Naive thymus-derived CD4-positive, alpha-beta T cell (primary cell): ENCODE data around the gene AHDC1. TPM values are rescaled to one million over a fixed set of nuclear protein-coding genes. Genes with fewer than 3 reads are reported as not detected.

Source experiments
- ATAC-seq: fragments of 150-1000 bp; cut with Tn5 transposase; 2 replicates; pipeline ENCODE4 v1.10.0; 2021; ENCODE audit warnings: mild to moderate bottlenecking, moderate library complexity
- CTCF ChIA-PET: fragments of 350-600 bp; sonication (Branson Sonifier 250); formaldehyde crosslinking; loops from one replicate; lab custom pipeline; 2021; ENCODE audit warnings: antibody characterized with exemption; lab: Charles Lee
- POLR2A ChIA-PET: fragments of 350-600 bp; sonication (Branson Sonifier 250); formaldehyde crosslinking; loops from one replicate; lab custom pipeline; 2021; ENCODE audit warnings: antibody characterized with exemption, inconsistent platforms; lab: Charles Lee
- DNase-seq, 9 donors: peaks; one replicate each; pipeline versions ENCODE4 v3.0.0 to v3.0.0-alpha.2; 2020 to 2022; ENCODE audit warnings: mixed read lengths in 1 of 9
- H3K27ac ChIP-seq: one replicate; pipeline ENCODE4 v1.7.0; 2013; ENCODE audit warnings: mild to moderate bottlenecking, low read depth, low read length, moderate library complexity
- H3K27me3 ChIP-seq, 2 donors: one replicate each; pipeline ENCODE4 v1.7.0; 2013; ENCODE audit warnings: low read length in 2 of 2, mild to moderate bottlenecking in 2 of 2, moderate library complexity in 2 of 2; ENCODE audit not compliant: control insufficient read depth in 2 of 2, insufficient read depth in 2 of 2
- H3K36me3 ChIP-seq, 3 experiments: 1 replicate in 2 of 3; 2 replicates in 1 of 3; pipeline ENCODE4 v1.7.0; 2013; ENCODE audit warnings: low read length in 3 of 3, mild to moderate bottlenecking in 3 of 3, moderate library complexity in 1 of 3; ENCODE audit not compliant: insufficient read depth in 3 of 3, control insufficient read depth in 2 of 3
- H3K4me1 ChIP-seq, 2 donors: one replicate each; pipeline ENCODE4 v1.7.0; 2013; ENCODE audit warnings: low read length in 2 of 2, mild to moderate bottlenecking in 2 of 2, moderate library complexity in 1 of 2; ENCODE audit not compliant: control insufficient read depth in 2 of 2, insufficient read depth in 2 of 2
- H3K4me3 ChIP-seq: 2 replicates; pipeline ENCODE4 v1.7.0; 2013; ENCODE audit warnings: mild to moderate bottlenecking, low read length
- H3K9me3 ChIP-seq, 3 experiments: 1 replicate in 2 of 3; 2 replicates in 1 of 3; pipeline ENCODE4 v1.7.0; 2013; ENCODE audit warnings: low read length in 3 of 3; ENCODE audit not compliant: control insufficient read depth in 2 of 3
- H3K27ac Mint-ChIP-seq, 9 donors: one replicate each; pipeline ENCODE4 v1.8.0; 2020 to 2022; ENCODE audit warnings: mixed read lengths in 9 of 9, mild to moderate bottlenecking in 8 of 9, moderate library complexity in 5 of 9, inconsistent platforms in 2 of 9
- H3K27me3 Mint-ChIP-seq, 5 donors: one replicate each; pipeline ENCODE4 v1.8.0; 2021 to 2022; ENCODE audit warnings: mixed read lengths in 5 of 5, mild to moderate bottlenecking in 1 of 5
- H3K36me3 Mint-ChIP-seq, 5 donors: one replicate each; pipeline ENCODE4 v1.8.0; 2020 to 2022; ENCODE audit warnings: mixed read lengths in 5 of 5, mild to moderate bottlenecking in 3 of 5, inconsistent platforms in 1 of 5
- H3K4me1 Mint-ChIP-seq, 7 donors: one replicate each; pipeline ENCODE4 v1.8.0; 2020 to 2022; ENCODE audit warnings: mixed read lengths in 7 of 7, mild to moderate bottlenecking in 3 of 7, inconsistent platforms in 1 of 7
- H3K4me3 Mint-ChIP-seq, 10 donors: one replicate each; pipeline ENCODE4 v1.8.0; 2020 to 2022; ENCODE audit warnings: mild to moderate bottlenecking in 10 of 10, mixed read lengths in 10 of 10, moderate library complexity in 6 of 10, inconsistent platforms in 2 of 10
- H3K9me3 Mint-ChIP-seq, 11 donors: one replicate each; pipeline ENCODE4 v1.8.0; 2020 to 2022; ENCODE audit warnings: mixed read lengths in 11 of 11, mild to moderate bottlenecking in 4 of 11, inconsistent platforms in 1 of 11, moderate library complexity in 1 of 11
- intact Hi-C, 2 donors: fragments of 100-400 bp; cut with micrococcal nuclease; formaldehyde crosslinking; loops; one replicate each; pipeline ENCODE4 v1.15.1; 2023
- polyA plus RNA-seq, 2 donors: library from polyadenylated mRNA; unstranded; fragments of 300-500 nt; fragmentation: Illumina TruSeq; gene quantifications; one replicate each; pipeline ENCODE4 v1.2.3, GENCODE V29; 2021
- total RNA-seq, 6 experiments: library from RNA in 5 of 6; stranded (reverse) in 5 of 6; gene quantifications; 1 replicate in 5 of 6; 2 replicates in 1 of 6; pipeline ENCODE4 v1.2.3 and lab custom pipeline; 2021 to 2026

The AHDC1 gene
- total and polyA plus RNA-seq, 7 experiments from 2014 or later = 0.90 to 38.8 (median 21.3) TPM

- ChIA-PET POLR2A (no interaction called here), CTCF (interaction anchor here (0.7 kb wide), 1 partner anchor 67 kb away, joined by 4 read pairs; no protein-coding TSS in a partner anchor)
- H3K9me3 ChIP-seq = no peaks in the 10 kb centered on the region
- no peaks in the 10 kb centered on the region for H3K27me3 ChIP-seq
- ATAC-seq (no peak), DNase-seq (no peak)
- H3K4me3 ChIP-seq = no peak overlapping the region
- H3K9me3 Mint-ChIP-seq = peaks cover 0 to 1% (median 0%) of the 10 kb centered on the region in 11 donors
- H3K36me3 ChIP-seq = peaks cover 0 to 48% (median 0%) of the 10 kb centered on the region in 3 experiments
- peaks cover 0 to 14% (median 4%) of the 10 kb centered on the region in 5 donors for H3K36me3 Mint-ChIP-seq
- H3K27ac Mint-ChIP-seq = peak overlapping the region in 2 of 9 donors; percentile 8 to 78
- peaks cover 8 to 37% (median 31%) of the 10 kb centered on the region in 7 donors for H3K4me1 Mint-ChIP-seq
- no peaks in the 10 kb centered on the region for H3K27me3 Mint-ChIP-seq
- H3K27ac ChIP-seq = no peak overlapping the region
- H3K4me1 ChIP-seq = peaks cover 8 to 16% of the 10 kb centered on the region in 2 donors
- intact Hi-C loops = no loop called here
- no peak overlapping the region for H3K4me3 Mint-ChIP-seq
Observed at GRCh38 chr1:27552911-27553420, 51.0 kb downstream of the AHDC1 start.

GRCh38 chr1:27551953-27552312 lies 52.0 kb downstream of the AHDC1 start:
- Mint-ChIP-seq H3K36me3 (peaks cover 0 to 9% (median 4%) of the 10 kb centered on the region in 5 donors), H3K4me1 (peaks cover 7 to 28% (median 24%) of the 10 kb centered on the region in 7 donors), H3K9me3 (peaks cover 0 to 1% (median 0%) of the 10 kb centered on the region in 11 donors), H3K27me3 (no peaks in the 10 kb centered on the region), H3K4me3 (no peak overlapping the region), H3K27ac (no peak overlapping the region)
- Histone ChIP-seq H3K36me3 (peaks cover 0 to 57% (median 0%) of the 10 kb centered on the region in 3 experiments), H3K4me3 (no peak overlapping the region), H3K27me3 (no peaks in the 10 kb centered on the region), H3K27ac (no peak overlapping the region), H3K9me3 (no peaks in the 10 kb centered on the region), H3K4me1 (peaks cover 8 to 16% of the 10 kb centered on the region in 2 donors)
- CTCF ChIA-PET = no interaction called here
- ATAC-seq = no peak
- no peak for DNase-seq
- POLR2A ChIA-PET = interaction anchor here (0.6 kb wide), 1 partner anchor 1356 kb away, joined by 3 read pairs; no protein-coding TSS in a partner anchor
- intact Hi-C loops = no loop called here

- no peak overlapping the region for H3K27ac ChIP-seq
- peaks cover 0 to 62% (median 0%) of the 10 kb centered on the region in 3 experiments for H3K36me3 ChIP-seq
- ATAC-seq (no peak), DNase-seq (no peak)
- POLR2A ChIA-PET = interaction anchor here (0.6 kb wide), 1 partner anchor 1356 kb away, joined by 3 read pairs; no protein-coding TSS in a partner anchor
- CTCF ChIA-PET = no interaction called here
- H3K9me3 ChIP-seq = no peaks in the 10 kb centered on the region
- H3K4me1 Mint-ChIP-seq = peaks cover 1 to 23% (median 19%) of the 10 kb centered on the region in 7 donors
- H3K4me3 ChIP-seq = no peak overlapping the region
- no peak overlapping the region for H3K4me3 Mint-ChIP-seq
- H3K36me3 Mint-ChIP-seq = peaks cover 0 to 9% (median 4%) of the 10 kb centered on the region in 5 donors
- H3K9me3 Mint-ChIP-seq = no peaks in the 10 kb centered on the region
- H3K27me3 Mint-ChIP-seq = no peaks in the 10 kb centered on the region
- H3K27me3 ChIP-seq = no peaks in the 10 kb centered on the region
- intact Hi-C loops = no loop called here
- H3K4me1 ChIP-seq = peaks cover 7 to 13% of the 10 kb centered on the region in 2 donors
- no peak overlapping the region for H3K27ac Mint-ChIP-seq
Observed at GRCh38 chr1:27551170-27551952, 52.6 kb downstream of the AHDC1 start.

GRCh38 chr1:27550510-27551169 lies 53.3 kb downstream of the AHDC1 start:
- Mint-ChIP-seq H3K27me3 (no peaks in the 10 kb centered on the region), H3K9me3 (no peaks in the 10 kb centered on the region), H3K27ac (no peak overlapping the region), H3K4me1 (peaks cover 0 to 16% (median 11%) of the 10 kb centered on the region in 7 donors), H3K4me3 (no peak overlapping the region), H3K36me3 (peaks cover 0 to 9% (median 4%) of the 10 kb centered on the region in 5 donors)
- Histone ChIP-seq H3K4me1 (peaks cover 0 to 6% of the 10 kb centered on the region in 2 donors), H3K4me3 (no peak overlapping the region), H3K27me3 (no peaks in the 10 kb centered on the region), H3K27ac (no peak overlapping the region), H3K9me3 (no peaks in the 10 kb centered on the region), H3K36me3 (peaks cover 0 to 63% (median 0%) of the 10 kb centered on the region in 3 experiments)
- ChIA-PET POLR2A (no interaction called here), CTCF (no interaction called here)
- DNase-seq (no peak), ATAC-seq (no peak)
- intact Hi-C loops = no loop called here

GRCh38 chr1:27549807-27550408 lies 54.0 kb downstream of the AHDC1 start:
- ChIA-PET CTCF (no interaction called here), POLR2A (no interaction called here)
- H3K27me3 ChIP-seq = no peaks in the 10 kb centered on the region
- intact Hi-C loops = no loop called here
- Mint-ChIP-seq H3K36me3 (peaks cover 0 to 9% (median 4%) of the 10 kb centered on the region in 5 donors), H3K9me3 (no peaks in the 10 kb centered on the region), H3K27me3 (no peaks in the 10 kb centered on the region), H3K27ac (no peak overlapping the region), H3K4me1 (peaks cover under 1 to 12% (median 4%) of the 10 kb centered on the region in 7 donors), H3K4me3 (no peak overlapping the region)
- H3K4me1 ChIP-seq = no peaks in the 10 kb centered on the region
- no peak overlapping the region for H3K4me3 ChIP-seq
- ATAC-seq = no peak
- peaks cover 0 to 65% (median 0%) of the 10 kb centered on the region in 3 experiments for H3K36me3 ChIP-seq
- H3K27ac ChIP-seq = no peak overlapping the region
- H3K9me3 ChIP-seq = no peaks in the 10 kb centered on the region
- DNase-seq = no peak

GRCh38 chr1:27548858-27549719 lies 54.9 kb downstream of the AHDC1 start:
- ATAC-seq (peak; percentile 8), DNase-seq (no peak)
- Mint-ChIP-seq H3K27ac (no peak overlapping the region), H3K36me3 (peaks cover 0 to 9% (median 2%) of the 10 kb centered on the region in 5 donors), H3K4me3 (no peak overlapping the region), H3K27me3 (no peaks in the 10 kb centered on the region), H3K4me1 (peaks cover 6 to 12% (median 8%) of the 10 kb centered on the region in 7 donors), H3K9me3 (no peaks in the 10 kb centered on the region)
- intact Hi-C loops = no loop called here
- H3K4me3 ChIP-seq = no peak overlapping the region
- H3K36me3 ChIP-seq = peaks cover 0 to 66% (median 0%) of the 10 kb centered on the region in 3 experiments
- H3K9me3 ChIP-seq = no peaks in the 10 kb centered on the region
- POLR2A ChIA-PET = no interaction called here
- H3K27me3 ChIP-seq = no peaks in the 10 kb centered on the region
- no peak overlapping the region for H3K27ac ChIP-seq
- no peaks in the 10 kb centered on the region for H3K4me1 ChIP-seq
- CTCF ChIA-PET = no interaction called here
